ENCODE results near the gene KCNJ10. TPM values are rescaled to one million over a fixed set of nuclear protein-coding genes. Genes with fewer than 3 reads are reported as not detected.

The KCNJ10 gene
- polyA plus RNA-seq, 3 donors = 28.0 to 33.3 (median 29.1) TPM

GRCh38 chr1:159972443-159973205 is 97.3 kb downstream of the KCNJ10 start:
- DNase-seq (ENCODE audit: low read depth in 3 of 3, low spot score in 2 of 3) = no peak

- no peak for DNase-seq (ENCODE audit: low read depth in 3 of 3, low spot score in 2 of 3)
These were observed 99.0 kb downstream of the KCNJ10 start for GRCh38 chr1:159970932-159971342.

- DNase-seq (ENCODE audit: low read depth in 3 of 3, low spot score in 2 of 3) = no peak
These were observed 101.1 kb downstream of the KCNJ10 start for GRCh38 chr1:159968901-159969300.

- no peak for DNase-seq (ENCODE audit: low read depth in 3 of 3, low spot score in 2 of 3)
These were observed 104.7 kb downstream of the KCNJ10 start for GRCh38 chr1:159965263-159965662.

- DNase-seq (ENCODE audit: low read depth in 3 of 3, low spot score in 2 of 3) = no peak
These were observed 105.8 kb downstream of the KCNJ10 start for GRCh38 chr1:159964144-159964543.

GRCh38 chr1:159962176-159962575 is 107.8 kb downstream of the KCNJ10 start:
- no peak for DNase-seq (ENCODE audit: low read depth in 3 of 3, low spot score in 2 of 3)

GRCh38 chr1:159961636-159962035 is 108.3 kb downstream of the KCNJ10 start:
- DNase-seq (ENCODE audit: low read depth in 3 of 3, low spot score in 2 of 3) = no peak

- DNase-seq (ENCODE audit: low read depth in 3 of 3, low spot score in 2 of 3) = no peak
These were observed 109.1 kb downstream of the KCNJ10 start for GRCh38 chr1:159960721-159961381.

GRCh38 chr1:159959451-159959850 is 110.5 kb downstream of the KCNJ10 start:
- no peak for DNase-seq (ENCODE audit: low read depth in 3 of 3, low spot score in 2 of 3)

- no peak for DNase-seq (ENCODE audit: low read depth in 3 of 3, low spot score in 2 of 3)
These were observed 111.1 kb downstream of the KCNJ10 start for GRCh38 chr1:159958719-159959380.

GRCh38 chr1:159957824-159958268 is 112.1 kb downstream of the KCNJ10 start:
- no peak for DNase-seq (ENCODE audit: low read depth in 3 of 3, low spot score in 2 of 3)

GRCh38 chr1:159955456-159955855 is 114.5 kb downstream of the KCNJ10 start:
- DNase-seq (ENCODE audit: low read depth in 3 of 3, low spot score in 2 of 3) = no peak

- DNase-seq (ENCODE audit: low read depth in 3 of 3, low spot score in 2 of 3) = no peak
These were observed 116.1 kb downstream of the KCNJ10 start, which contains the start of gene SLAMF9 for GRCh38 chr1:159953536-159954515. SLAMF9 (minus strand) TSS chr1:159954237; CDS start chr1:159954137, 100 bp downstream.

GRCh38 chr1:159952932-159953331 is 117.0 kb downstream of the KCNJ10 start:
- DNase-seq (ENCODE audit: low read depth in 3 of 3, low spot score in 2 of 3) = no peak

GRCh38 chr1:159951551-159951950 is 118.4 kb downstream of the KCNJ10 start:
- no peak for DNase-seq (ENCODE audit: low read depth in 3 of 3, low spot score in 2 of 3)

- DNase-seq (ENCODE audit: low read depth in 3 of 3, low spot score in 2 of 3) = no peak
These were observed 118.9 kb downstream of the KCNJ10 start for GRCh38 chr1:159951016-159951415.

GRCh38 chr1:159949981-159950381 is 120.0 kb downstream of the KCNJ10 start:
- no peak for DNase-seq (ENCODE audit: low read depth in 3 of 3, low spot score in 2 of 3)

- no peak for DNase-seq (ENCODE audit: low read depth in 3 of 3, low spot score in 2 of 3)
These were observed 120.8 kb downstream of the KCNJ10 start for GRCh38 chr1:159949123-159949522.

Data from right renal cortex interstitium (tissue), 3 donors.